CD14-positive monocyte (primary cell): Measurements from ENCODE around the gene HPS1. TPM values are rescaled to one million over a fixed set of nuclear protein-coding genes. Genes with fewer than 3 reads are reported as not detected.

ENCODE experiments used
- DNase-seq, 3 donors: peaks; one replicate each; pipeline ENCODE4 v3.0.0-alpha.2; 2011 to 2022
- H2AFZ ChIP-seq: 2 replicates; pipeline ENCODE4 v1.6.0; 2012; ENCODE audit warnings: mild to moderate bottlenecking, low read depth, low read length, inconsistent platforms; ENCODE audit not compliant: insufficient read depth, poor library complexity, severe bottlenecking
- H3K27ac ChIP-seq, 2 donors: 1 replicate in 1 of 2; 2 replicates in 1 of 2; pipeline ENCODE4 v1.5.1; 2012 to 2013; ENCODE audit warnings: low read length in 2 of 2, control low read depth in 1 of 2, inconsistent platforms in 1 of 2, low read depth in 1 of 2, mild to moderate bottlenecking in 1 of 2
- H3K27me3 ChIP-seq, 2 donors: one replicate each; pipeline versions ENCODE4 v1.6.0 to v1.6.1; 2011 to 2013; ENCODE audit warnings: low read length in 2 of 2; ENCODE audit not compliant: control insufficient read depth in 2 of 2, insufficient read depth in 2 of 2
- H3K36me3 ChIP-seq, 2 donors: replicated peaks in 1 of 2; 1 replicate in 1 of 2; 2 replicates in 1 of 2; pipeline versions ENCODE4 v1.5.1 to v1.6.1; 2012 to 2013; ENCODE audit warnings: low read length in 2 of 2, control low read depth in 1 of 2, inconsistent platforms in 1 of 2, mild to moderate bottlenecking in 1 of 2; ENCODE audit not compliant: insufficient read depth in 2 of 2, control insufficient read depth in 1 of 2
- H3K4me1 ChIP-seq, 2 donors: 1 replicate in 1 of 2; 2 replicates in 1 of 2; pipeline versions ENCODE4 v1.5.1 to v1.6.1; 2012 to 2013; ENCODE audit warnings: low read length in 2 of 2, control low read depth in 1 of 2, inconsistent platforms in 1 of 2, mild to moderate bottlenecking in 1 of 2, moderate library complexity in 1 of 2; ENCODE audit not compliant: insufficient read depth in 2 of 2, control insufficient read depth in 1 of 2
- H3K4me2 ChIP-seq: replicated peaks from 2 replicates; pipeline ENCODE3; 2012; ENCODE audit warnings: low read length, moderate library complexity, mild to moderate bottlenecking; ENCODE audit not compliant: poor library complexity, severe bottlenecking; ENCODE audit errors: extremely low read depth
- H3K4me3 ChIP-seq, 3 experiments: fragments of 200-600 bp in 1 of 3; sonication (generic) in 1 of 3; replicated peaks in 1 of 3; 1 replicate in 2 of 3; 2 replicates in 1 of 3; pipeline ENCODE4 v1.5.1; 2011 to 2013; ENCODE audit warnings: low read length in 3 of 3, mild to moderate bottlenecking in 3 of 3, control low read depth in 2 of 3, low read depth in 2 of 3, inconsistent platforms in 1 of 3, moderate library complexity in 1 of 3
- H3K79me2 ChIP-seq: 2 replicates; pipeline ENCODE4 v1.6.0; 2012; ENCODE audit warnings: mild to moderate bottlenecking, control low read depth, inconsistent platforms, low read length, moderate library complexity; ENCODE audit not compliant: insufficient read depth
- H3K9ac ChIP-seq: 2 replicates; pipeline ENCODE4 v1.6.0; 2017; ENCODE audit warnings: low read length, mild to moderate bottlenecking; ENCODE audit not compliant: insufficient read depth, poor library complexity, severe bottlenecking
- H3K9me3 ChIP-seq, 2 donors: replicated peaks in 1 of 2; 1 replicate in 1 of 2; 2 replicates in 1 of 2; pipeline versions ENCODE4 v1.5.1 to v1.6.1; 2012 to 2013; ENCODE audit warnings: low read length in 2 of 2, control low read depth in 1 of 2; ENCODE audit not compliant: control insufficient read depth in 1 of 2, insufficient read depth in 1 of 2
- H4K20me1 ChIP-seq: 2 replicates; pipeline ENCODE4 v1.6.0; 2012; ENCODE audit warnings: mild to moderate bottlenecking, low read length, control low read depth, moderate library complexity; ENCODE audit not compliant: insufficient read depth
- H3K27ac Mint-ChIP-seq, 7 donors: one replicate each; pipeline ENCODE4 v1.8.0; 2020; ENCODE audit warnings: mild to moderate bottlenecking in 7 of 7, mixed read lengths in 7 of 7, moderate library complexity in 6 of 7, inconsistent platforms in 2 of 7
- H3K27me3 Mint-ChIP-seq, 3 donors: one replicate each; pipeline ENCODE4 v1.8.0; 2021 to 2022; ENCODE audit warnings: low read depth in 3 of 3, mild to moderate bottlenecking in 3 of 3, mixed read lengths in 3 of 3, moderate library complexity in 3 of 3, inconsistent platforms in 1 of 3
- H3K36me3 Mint-ChIP-seq, 2 donors: one replicate each; pipeline ENCODE4 v1.8.0; 2020; ENCODE audit warnings: mixed read lengths in 2 of 2, inconsistent platforms in 1 of 2, mild to moderate bottlenecking in 1 of 2
- H3K4me1 Mint-ChIP-seq: one replicate; pipeline ENCODE4 v1.8.0; 2020; ENCODE audit warnings: mild to moderate bottlenecking, mixed read lengths
- H3K4me3 Mint-ChIP-seq, 2 donors: one replicate each; pipeline ENCODE4 v1.8.0; 2020; ENCODE audit warnings: mild to moderate bottlenecking in 2 of 2, mixed read lengths in 2 of 2, moderate library complexity in 1 of 2
- H3K9me3 Mint-ChIP-seq, 7 donors: one replicate each; pipeline ENCODE4 v1.8.0; 2020 to 2022; ENCODE audit warnings: mixed read lengths in 7 of 7, mild to moderate bottlenecking in 6 of 7, moderate library complexity in 6 of 7, inconsistent platforms in 2 of 7
- CTCF ChIP-seq: fragments of 200-600 bp; IDR thresholded peaks from one replicate; pipeline ENCODE4 v1.8.0; 2022; ENCODE audit warnings: antibody characterized with exemption, mild to moderate bottlenecking
- WGBS: methylation state at CpG from one replicate; pipeline ENCODE4 v1.1.5; 2013; ENCODE audit warnings: missing lambda C conversion rate; ENCODE audit not compliant: insufficient coverage; 5-methylcytosine and 5-hydroxymethylcytosine counted together
- intact Hi-C, 2 donors: fragments of 100-400 bp; cut with micrococcal nuclease; formaldehyde crosslinking; loops; one replicate each; pipeline versions ENCODE4 v1.15.0 to v1.15.1; 2023
- polyA plus RNA-seq, 3 donors: library from polyadenylated mRNA; depleted of rRNA in 1 of 3; unstranded in 2 of 3; stranded (reverse) in 1 of 3; fragments of 300-500 nt in 2 of 3; fragments of >200 nt in 1 of 3; fragmentation: Illumina TruSeq in 2 of 3; gene quantifications; 1 replicate in 2 of 3; 2 replicates in 1 of 3; pipeline ENCODE4 v1.2.3, GENCODE V29; 2012 to 2021

HPS1 gene
- polyA plus RNA-seq, 3 donors, result 73.0 to 135 (median 85.2) TPM

- Mint-ChIP-seq H3K9me3 (peaks cover 0 to 2% (median 0%) of the 10 kb centered on the region in 7 donors), H3K27me3 (peaks cover 0 to 6% (median 5%) of the 10 kb centered on the region in 3 donors)
These were observed 43.6 kb downstream of the HPS1 start for GRCh38 chr10:98402931-98403718.

GRCh38 chr10:98402478-98402877 is 44.3 kb downstream of the HPS1 start:
- H3K4me1 ChIP-seq, result no peaks in the 10 kb centered on the region
- Mint-ChIP-seq H3K36me3 (peaks cover 0 to 8% of the 10 kb centered on the region in 2 donors), H3K9me3 (no peaks in the 10 kb centered on the region), H3K27me3 (peaks cover 0 to 5% (median 3%) of the 10 kb centered on the region in 3 donors), H3K27ac (no peak overlapping the region), H3K4me3 (no peak overlapping the region), H3K4me1 (peaks cover 3% of the 10 kb centered on the region)
- no peaks in the 10 kb centered on the region for H3K9me3 ChIP-seq
- H3K9ac ChIP-seq, result no peak overlapping the region
- H2AFZ ChIP-seq, result no peak overlapping the region
- H3K36me3 ChIP-seq, result no peaks in the 10 kb centered on the region
- DNase-seq, result no peak
- intact Hi-C loops, result no loop called here
- no peak overlapping the region for H3K4me3 ChIP-seq
- H3K27ac ChIP-seq, result no peak overlapping the region
- TF ChIP-seq CTCF, result no peak
- 98% methylated on average over 7 of the region's 7 CpGs for WGBS
- no peaks in the 10 kb centered on the region for H3K27me3 ChIP-seq
- H3K4me2 ChIP-seq, result no peak overlapping the region
- no peaks in the 10 kb centered on the region for H3K79me2 ChIP-seq
- no peaks in the 10 kb centered on the region for H4K20me1 ChIP-seq

More at GRCh38 chr10:98402931-98403718, 43.6 kb downstream of the HPS1 start:
- no peak for TF ChIP-seq CTCF
- no peaks in the 10 kb centered on the region for H3K27me3 ChIP-seq
- no peak overlapping the region for H3K4me3 ChIP-seq
- H3K27ac ChIP-seq, result no peak overlapping the region
- H2AFZ ChIP-seq, result no peak overlapping the region
- WGBS, result 97% methylated on average over 19 of the region's 23 CpGs
- Mint-ChIP-seq H3K4me3 (no peak overlapping the region), H3K4me1 (no peaks in the 10 kb centered on the region), H3K36me3 (peaks cover 0 to 8% of the 10 kb centered on the region in 2 donors), H3K27ac (peak overlapping the region in 1 of 7 donors; percentile 53)
- H3K4me1 ChIP-seq, result no peaks in the 10 kb centered on the region
- DNase-seq, result no peak
- no peaks in the 10 kb centered on the region for H3K79me2 ChIP-seq
- no peak overlapping the region for H3K9ac ChIP-seq
- H3K36me3 ChIP-seq, result no peaks in the 10 kb centered on the region
- intact Hi-C loops, result no loop called here
- H4K20me1 ChIP-seq, result no peaks in the 10 kb centered on the region
- no peaks in the 10 kb centered on the region for H3K9me3 ChIP-seq
- no peak overlapping the region for H3K4me2 ChIP-seq
